ENCODE results near the gene NDUFB8.

DNA sequence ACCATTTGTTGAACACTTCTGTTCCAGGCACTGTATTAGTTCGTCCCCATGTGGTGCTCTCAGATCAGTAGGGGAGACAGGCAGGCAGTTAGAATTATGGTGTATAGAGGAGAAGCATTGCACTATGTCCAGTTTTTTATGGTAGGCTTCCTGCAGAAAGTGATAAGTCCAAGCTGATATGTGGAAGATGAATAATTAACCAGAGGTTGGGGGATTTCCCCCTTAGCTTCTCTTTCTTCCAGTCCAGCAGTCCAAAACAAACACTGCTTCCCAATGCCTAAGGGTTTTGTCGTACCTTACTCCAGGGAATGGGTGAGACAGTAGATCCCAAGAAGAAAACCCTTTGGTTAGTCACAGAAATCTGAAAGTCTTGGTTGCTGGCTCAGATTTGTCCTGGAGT, 25.2 kb upstream of the NDUFB8 start:
- TF ChIP-seq POLR2A (IDR thresholded peaks at IDR 0.05), result no peak
- TF ChIP-seq, protein P1, sequence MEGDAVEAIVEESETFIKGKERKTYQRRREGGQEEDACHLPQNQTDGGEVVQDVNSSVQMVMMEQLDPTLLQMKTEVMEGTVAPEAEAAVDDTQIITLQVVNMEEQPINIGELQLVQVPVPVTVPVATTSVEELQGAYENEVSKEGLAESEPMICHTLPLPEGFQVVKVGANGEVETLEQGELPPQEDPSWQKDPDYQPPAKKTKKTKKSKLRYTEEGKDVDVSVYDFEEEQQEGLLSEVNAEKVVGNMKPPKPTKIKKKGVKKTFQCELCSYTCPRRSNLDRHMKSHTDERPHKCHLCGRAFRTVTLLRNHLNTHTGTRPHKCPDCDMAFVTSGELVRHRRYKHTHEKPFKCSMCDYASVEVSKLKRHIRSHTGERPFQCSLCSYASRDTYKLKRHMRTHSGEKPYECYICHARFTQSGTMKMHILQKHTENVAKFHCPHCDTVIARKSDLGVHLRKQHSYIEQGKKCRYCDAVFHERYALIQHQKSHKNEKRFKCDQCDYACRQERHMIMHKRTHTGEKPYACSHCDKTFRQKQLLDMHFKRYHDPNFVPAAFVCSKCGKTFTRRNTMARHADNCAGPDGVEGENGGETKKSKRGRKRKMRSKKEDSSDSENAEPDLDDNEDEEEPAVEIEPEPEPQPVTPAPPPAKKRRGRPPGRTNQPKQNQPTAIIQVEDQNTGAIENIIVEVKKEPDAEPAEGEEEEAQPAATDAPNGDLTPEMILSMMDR (IDR thresholded peaks at IDR 0.05), result no peak
